ENCODE data around the gene ZNF302.
A peak's percentile ranks its signal among the peaks of the same experiment; 100 is the strongest.

Gene ZNF302

DNA sequence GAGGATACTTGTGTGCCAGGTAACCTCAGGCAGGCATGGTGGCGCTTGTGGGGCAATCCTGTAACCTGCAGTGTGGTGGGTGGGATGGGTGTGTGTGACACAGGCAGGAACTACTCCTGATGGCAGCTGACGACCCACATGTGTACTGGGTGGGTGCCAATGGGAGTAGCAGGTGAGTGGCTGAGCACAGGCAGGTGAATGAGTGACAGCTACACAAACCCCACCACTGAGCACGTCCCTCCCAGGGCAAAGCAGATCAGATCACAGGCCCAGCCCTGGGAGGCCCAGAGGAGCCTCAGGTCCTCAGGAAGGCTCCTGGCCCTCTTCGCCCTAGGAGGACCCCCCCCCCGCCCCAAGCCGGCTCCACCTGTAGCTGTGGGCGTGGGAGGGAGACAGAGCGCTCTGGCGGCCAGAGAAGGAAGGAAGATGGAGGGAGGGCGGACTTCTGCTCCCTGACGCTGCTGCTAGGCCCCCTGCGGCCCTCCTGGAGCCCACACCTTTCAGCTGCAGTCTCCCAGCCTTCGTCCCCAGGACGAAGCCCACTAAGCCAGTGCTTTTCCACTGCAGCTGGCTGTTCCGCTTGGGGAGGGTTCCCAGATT lies 55.2 kb downstream of the ZNF302 start:
- Mint-ChIP-seq H3K4me1 (ENCODE audit: low read depth) (peaks cover 22% of the 10 kb centered on the region), H3K27me3 (ENCODE audit: low read depth) (peaks cover 3% of the 10 kb centered on the region), H3K9me3 (peaks cover 19% of the 10 kb centered on the region), H3K36me3 (ENCODE audit: low read depth) (peaks cover 15% of the 10 kb centered on the region), H3K4me3 (peak overlapping the region; percentile 48), H3K27ac (no peak overlapping the region)

DNA sequence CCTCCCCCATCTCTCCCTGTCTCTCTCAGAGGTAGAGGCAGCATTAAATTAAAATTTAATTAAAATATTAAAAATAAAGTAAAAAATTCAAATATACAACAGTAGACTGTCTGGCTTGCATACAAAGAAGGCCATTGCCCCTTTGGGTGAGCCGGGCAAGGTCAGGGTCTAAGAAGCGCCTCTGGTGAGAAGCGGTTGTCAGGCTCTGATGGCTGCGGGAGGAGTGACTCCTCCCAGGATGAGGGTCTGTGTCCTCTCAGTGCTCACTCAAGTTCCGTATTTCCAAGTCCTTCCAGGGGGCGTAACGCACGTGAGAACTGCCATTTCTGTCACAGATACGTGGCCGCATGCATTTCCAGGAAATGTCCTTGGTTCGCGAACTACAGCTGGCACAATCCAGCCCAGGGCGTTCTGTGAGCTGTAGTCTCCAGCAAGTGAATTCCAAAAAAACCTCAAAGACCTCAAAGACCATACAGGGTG lies 55.8 kb downstream of the ZNF302 start:
- peaks cover 22% of the 10 kb centered on the region for H3K9me3 Mint-ChIP-seq
- no peaks in the 10 kb centered on the region for H3K27me3 Mint-ChIP-seq (ENCODE audit: low read depth)
- H3K4me3 Mint-ChIP-seq = peak overlapping the region; percentile 95
- H3K36me3 Mint-ChIP-seq (ENCODE audit: low read depth) = peaks cover 18% of the 10 kb centered on the region
- H3K4me1 Mint-ChIP-seq (ENCODE audit: low read depth) = peaks cover 22% of the 10 kb centered on the region
- H3K27ac Mint-ChIP-seq = peak overlapping the region; percentile 96

DNA sequence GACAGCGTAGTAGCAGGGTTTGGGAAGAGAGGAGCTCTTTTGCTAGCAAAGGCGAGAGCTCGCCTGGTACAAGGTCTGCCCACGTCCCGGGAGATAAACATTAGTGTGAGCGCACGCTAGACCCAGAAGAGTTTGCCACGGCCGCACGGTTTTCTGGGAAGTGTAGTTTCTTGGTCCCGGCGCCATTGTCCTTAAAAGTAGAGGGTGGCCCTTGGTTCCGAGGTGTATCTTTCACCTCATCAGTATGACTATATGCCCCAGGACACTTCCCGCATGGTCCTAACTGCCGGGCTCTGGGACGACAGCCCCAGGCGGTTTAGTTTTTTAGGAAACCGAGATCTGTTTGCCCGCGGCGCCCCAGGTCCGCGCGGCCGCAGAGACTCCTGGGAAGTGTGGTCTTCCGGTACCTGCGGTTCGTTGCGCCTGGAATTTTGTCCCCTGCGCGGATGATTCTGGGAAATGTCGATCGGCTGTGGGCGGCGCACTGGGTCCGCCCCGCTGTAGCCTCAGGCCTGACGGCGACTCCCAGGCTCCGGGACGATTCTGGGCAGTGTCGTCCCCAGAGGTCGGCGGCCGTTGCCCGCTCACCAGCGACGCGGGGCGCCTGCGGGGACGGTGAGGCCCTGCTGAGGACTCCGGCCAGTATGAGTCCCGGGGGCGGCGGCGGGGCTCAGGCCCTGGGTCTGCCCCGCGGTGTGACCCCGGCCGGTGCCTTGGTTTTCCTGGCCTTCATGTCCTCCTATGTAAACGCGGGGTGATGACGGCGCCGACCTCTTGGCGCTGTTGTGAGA lies 56.5 kb downstream of the ZNF302 start, which contains the start of gene ZNF181:
TSS of gene ZNF181 (plus strand) at position 498 of the 791 bp plus-strand sequence. CDS start 795 bp downstream, outside the sequence.
- Mint-ChIP-seq H3K4me3 (peak within 1 kb of the TSS; percentile 95), H3K27ac (peak within 1 kb of the TSS; percentile 96), H3K27me3 (ENCODE audit: low read depth) (no peaks in the 10 kb centered on the region), H3K36me3 (ENCODE audit: low read depth) (peaks cover 23% of the 10 kb centered on the region), H3K9me3 (peaks cover 26% of the 10 kb centered on the region), H3K4me1 (ENCODE audit: low read depth) (peaks cover 22% of the 10 kb centered on the region)

DNA sequence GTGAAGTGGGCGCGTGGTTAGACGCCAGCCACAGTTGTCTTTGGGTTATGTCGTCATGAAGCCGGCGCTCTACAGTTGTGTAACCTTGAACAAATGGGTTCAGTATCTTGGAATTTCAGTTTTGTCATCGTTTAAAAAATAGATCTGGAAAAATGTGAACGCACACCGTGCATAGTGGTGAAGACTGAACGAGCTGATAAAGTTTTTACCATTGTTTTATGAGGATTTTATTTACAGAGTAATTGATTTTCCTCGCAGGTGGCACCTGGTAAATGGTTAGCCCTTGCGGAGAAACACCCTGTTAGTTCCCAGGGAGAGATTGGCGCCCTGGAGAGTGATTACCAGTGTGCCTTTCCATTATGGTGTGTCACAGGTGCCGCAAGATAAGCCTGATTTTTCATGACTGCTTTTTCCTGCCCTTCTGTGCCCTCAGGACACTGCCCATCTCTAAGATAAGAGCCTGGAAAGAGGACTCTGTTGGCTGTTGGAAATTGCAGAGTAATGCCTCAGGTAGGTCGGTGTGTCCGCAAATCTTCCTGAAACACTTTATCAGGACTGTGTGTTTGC lies 57.1 kb downstream of the ZNF302 start:
- Mint-ChIP-seq H3K36me3 (ENCODE audit: low read depth) (peaks cover 28% of the 10 kb centered on the region), H3K4me3 (peak overlapping the region; percentile 95), H3K4me1 (ENCODE audit: low read depth) (peaks cover 22% of the 10 kb centered on the region), H3K27me3 (ENCODE audit: low read depth) (no peaks in the 10 kb centered on the region), H3K27ac (peak overlapping the region; percentile 96), H3K9me3 (peaks cover 33% of the 10 kb centered on the region)

All from T-helper 1 cell treated with Interleukin-12 subunit alpha and Interleukin-12 subunit beta and Interleukin-4 antibody, amounts not matched to agents 30 μg/mL and 1 μg/mL, for 36 hours (primary cell).